GM15510 (cell line): ENCODE data around the gene RAET1G.

ENCODE experiments used
- POLR2A ChIP-seq: IDR thresholded peaks from 3 replicates; pipeline ENCODE4 v1.6.1; 2011; ENCODE audit warnings: borderline replicate concordance; ENCODE audit not compliant: insufficient read length; ENCODE audit errors: extremely low read depth

RAET1G gene

GRCh38 chr6:149899486-149899885 lies 23.4 kb downstream of the RAET1G start:
- no peak for TF ChIP-seq POLR2A

- no peak for TF ChIP-seq POLR2A
These were observed 24.0 kb downstream of the RAET1G start for GRCh38 chr6:149898966-149899365.

- TF ChIP-seq POLR2A: no peak
These were observed 24.8 kb downstream of the RAET1G start, which contains the start of gene RAET1E for GRCh38 chr6:149897855-149898744. Gene RAET1E (minus strand): TSS chr6:149898113. CDS start chr6:149890901, 7,212 bp downstream.

GRCh38 chr6:149897015-149897697 lies 25.8 kb downstream of the RAET1G start:
- TF ChIP-seq POLR2A: no peak

- TF ChIP-seq POLR2A: no peak
These were observed 26.4 kb downstream of the RAET1G start for GRCh38 chr6:149896491-149896890.

- TF ChIP-seq POLR2A: no peak
These were observed 27.1 kb downstream of the RAET1G start for GRCh38 chr6:149895833-149896271.

GRCh38 chr6:149895048-149895590 lies 27.8 kb downstream of the RAET1G start:
- TF ChIP-seq POLR2A: no peak

GRCh38 chr6:149891259-149891658 lies 31.7 kb downstream of the RAET1G start:
- TF ChIP-seq POLR2A: no peak

- no peak for TF ChIP-seq POLR2A
These were observed 32.3 kb downstream of the RAET1G start for GRCh38 chr6:149890629-149891045.

GRCh38 chr6:149889326-149889725 lies 33.6 kb downstream of the RAET1G start:
- no peak for TF ChIP-seq POLR2A

GRCh38 chr6:149888659-149889058 lies 34.3 kb downstream of the RAET1G start:
- no peak for TF ChIP-seq POLR2A

GRCh38 chr6:149888093-149888492 lies 34.8 kb downstream of the RAET1G start:
- TF ChIP-seq POLR2A: no peak

GRCh38 chr6:149887343-149887742 lies 35.6 kb downstream of the RAET1G start:
- TF ChIP-seq POLR2A: no peak

GRCh38 chr6:149885888-149886287 lies 37.0 kb downstream of the RAET1G start:
- TF ChIP-seq POLR2A: no peak

GRCh38 chr6:149884617-149885016 lies 38.3 kb downstream of the RAET1G start:
- TF ChIP-seq POLR2A: no peak
